ENCODE data around the gene KIAA1549.

KIAA1549 gene

DNA sequence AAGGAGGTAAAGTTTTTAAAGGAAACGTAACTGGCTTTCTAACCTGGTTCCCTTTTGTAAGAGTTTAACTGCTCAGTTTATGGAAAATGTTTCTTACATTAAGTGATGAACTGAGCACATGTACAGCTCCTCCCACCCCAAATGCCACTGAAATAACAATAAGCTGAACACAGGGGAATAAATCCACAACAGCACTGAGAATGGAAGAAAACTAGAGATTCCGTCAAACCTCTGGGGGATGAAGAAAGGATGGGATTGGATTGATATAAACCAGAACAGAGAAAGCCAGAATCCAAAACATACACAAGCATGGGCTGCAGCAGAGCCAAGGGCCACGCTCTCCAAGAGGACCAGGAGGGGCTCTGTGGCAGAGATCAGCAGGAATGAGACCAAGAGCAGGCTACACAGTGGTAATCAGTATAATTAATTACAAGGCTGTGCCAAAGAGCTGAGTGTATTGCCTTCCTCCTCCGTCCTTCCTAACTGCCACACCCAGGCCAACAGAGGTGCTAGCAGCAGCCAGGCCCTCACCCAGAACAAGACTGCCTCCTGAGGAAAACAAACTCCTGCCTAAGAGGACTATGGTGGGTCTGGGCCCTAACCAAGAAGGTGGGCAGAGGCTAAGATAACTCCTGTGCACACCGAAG, 73.9 kb downstream of the KIAA1549 start:
- no peak for DNase-seq (ENCODE audit: low read depth)

DNA sequence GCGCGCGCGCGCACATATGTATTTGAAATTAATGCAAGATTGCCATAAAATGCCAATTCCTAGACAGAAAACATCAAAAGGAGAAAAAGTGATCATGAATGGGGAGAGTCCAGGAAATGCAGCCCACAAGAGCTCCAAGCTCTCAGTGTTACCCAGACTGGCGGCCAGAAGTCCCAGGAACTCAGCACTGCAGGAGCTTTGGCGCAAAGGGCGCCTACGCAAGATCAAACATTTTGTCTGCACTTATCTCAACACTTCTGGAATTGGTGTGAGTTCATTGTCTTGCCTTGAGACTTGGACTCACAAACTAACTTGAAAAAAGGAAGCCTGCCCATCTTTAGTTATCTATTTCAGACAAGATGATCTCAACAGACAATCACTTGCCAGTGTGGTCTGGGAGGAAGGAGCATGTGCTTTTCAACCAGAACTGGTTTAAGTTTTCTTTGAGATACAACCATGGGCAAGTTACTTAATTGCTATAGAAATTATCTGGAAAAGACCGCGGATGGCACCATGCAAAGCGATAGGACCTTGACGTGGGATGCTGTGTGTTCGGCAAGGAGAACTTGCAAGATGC, 77.2 kb downstream of the KIAA1549 start:
- DNase-seq (ENCODE audit: low read depth), result no peak

DNA sequence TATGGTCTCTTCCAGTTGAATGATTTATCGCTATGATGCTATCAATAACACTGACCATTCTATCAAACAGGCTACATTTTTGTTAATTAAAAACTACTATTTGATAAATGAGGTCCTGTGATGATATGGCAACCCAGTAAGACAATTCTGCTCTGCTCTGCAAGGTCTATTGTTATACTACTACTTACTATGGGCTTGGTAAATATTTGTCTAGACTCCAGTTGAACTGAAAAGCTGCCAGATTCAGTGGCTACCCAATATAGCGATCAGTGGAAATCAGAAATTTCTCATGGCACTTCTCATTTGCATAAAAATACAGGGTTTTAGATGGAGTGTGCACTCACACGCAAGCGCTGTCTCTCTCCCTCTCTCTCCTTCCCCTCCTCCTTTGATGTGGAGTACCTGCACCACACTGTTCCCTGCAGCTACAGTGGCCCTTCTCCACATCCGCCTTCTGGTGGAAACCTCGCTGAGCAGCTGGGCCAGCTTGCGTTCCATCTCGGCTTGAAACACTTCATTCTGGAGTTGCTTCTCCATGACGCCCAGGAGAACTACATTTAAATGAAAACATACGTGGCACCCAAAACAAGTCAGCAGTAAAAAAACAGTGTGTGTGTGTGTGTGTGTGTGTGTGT, 77.9 kb downstream of the KIAA1549 start:
- peak; percentile 41 for DNase-seq (ENCODE audit: low read depth)

DNA sequence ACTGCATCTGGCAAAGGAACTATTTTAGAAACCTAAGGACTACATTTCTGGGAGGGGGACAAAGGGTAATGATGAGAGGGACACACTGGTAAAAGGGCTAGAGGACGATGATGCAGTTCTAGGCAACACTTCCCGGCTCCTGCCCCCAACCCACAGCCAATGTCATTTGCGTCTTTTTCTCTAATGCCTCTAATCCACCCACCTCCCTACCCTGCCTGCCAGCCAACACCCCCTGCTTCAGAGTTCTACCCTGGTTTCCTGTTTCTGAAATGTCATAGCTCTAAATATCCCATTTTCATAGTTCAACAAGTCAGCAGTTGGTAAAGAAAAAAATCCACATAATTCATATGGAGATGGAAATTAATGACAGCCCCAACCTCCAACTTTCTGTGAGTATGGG, 79.0 kb downstream of the KIAA1549 start:
- DNase-seq (ENCODE audit: low read depth), result no peak

DNA sequence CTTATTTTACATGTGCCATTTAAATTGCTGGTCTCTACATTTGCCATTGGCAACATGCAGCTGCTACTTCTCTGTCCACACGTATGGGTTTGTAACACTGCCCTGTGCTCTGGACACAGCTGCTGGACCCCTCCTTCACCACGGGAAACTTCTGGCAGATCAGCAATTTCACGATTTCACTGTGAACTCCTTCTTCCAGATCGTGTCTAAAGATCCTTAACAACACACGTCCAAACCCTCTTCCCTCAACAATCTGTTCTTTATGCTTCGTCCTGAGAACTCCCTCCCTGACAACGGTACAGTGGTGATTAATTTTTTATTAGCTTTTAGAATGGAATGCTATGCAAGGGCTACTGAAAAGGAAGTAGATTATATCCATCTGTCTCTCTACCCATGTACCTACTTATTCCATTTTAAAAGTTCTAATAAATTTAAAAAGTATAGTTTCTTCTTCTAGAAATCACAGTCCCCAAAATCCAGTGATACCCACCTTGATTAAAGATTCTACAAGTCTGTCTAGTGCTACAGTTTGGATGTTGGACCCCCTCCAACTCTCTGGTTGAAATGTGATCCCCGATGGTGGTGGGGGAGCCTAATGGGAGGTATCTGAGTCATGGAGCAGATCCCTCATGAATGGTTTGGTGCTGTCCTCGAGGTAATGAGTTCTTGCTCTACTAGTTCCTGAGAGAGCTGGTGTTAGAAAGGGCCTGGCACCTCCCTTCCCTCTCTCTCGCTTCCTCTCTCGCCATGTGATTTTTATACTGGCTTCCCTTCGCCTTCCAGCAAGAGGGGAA, 81.0 kb downstream of the KIAA1549 start:
- DNase-seq (ENCODE audit: low read depth), result no peak

DNA sequence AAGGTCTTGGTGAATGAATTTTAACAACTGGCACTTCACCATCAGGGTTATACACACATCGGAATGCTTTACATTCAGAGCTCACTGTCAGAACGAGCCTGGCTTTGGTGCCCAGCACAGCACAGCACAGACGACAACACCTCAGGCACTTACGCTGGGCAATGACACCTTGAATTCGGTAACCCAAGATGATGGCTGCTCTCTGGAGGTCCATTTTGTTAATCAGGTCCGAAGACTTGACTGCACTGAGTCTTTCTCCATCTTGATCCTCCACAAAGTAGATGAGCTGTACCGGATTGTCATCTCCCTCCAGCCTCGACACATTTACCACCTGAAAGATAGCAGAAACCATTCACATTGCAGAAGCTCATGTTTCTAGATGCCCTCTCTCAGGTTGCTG, 82.4 kb downstream of the KIAA1549 start:
- no peak for DNase-seq (ENCODE audit: low read depth)

DNA sequence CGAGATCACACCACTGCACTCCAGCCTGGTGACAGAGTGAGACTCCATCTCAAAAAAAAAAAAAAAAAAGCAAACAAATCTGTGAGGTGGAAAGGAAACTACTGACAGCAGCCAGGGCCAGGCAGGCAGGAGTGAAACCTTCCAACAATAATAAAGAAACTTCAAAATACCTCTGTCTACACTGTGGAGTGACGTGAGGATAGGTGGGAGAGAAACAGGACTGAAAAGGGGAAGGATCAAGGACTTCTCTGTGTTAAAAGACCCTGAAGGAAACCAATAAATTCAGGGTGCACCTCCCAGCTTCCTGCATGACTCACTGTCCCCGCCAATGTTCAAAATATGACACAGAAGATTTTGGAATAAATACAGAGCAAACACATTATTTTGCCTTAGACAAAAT, 82.9 kb downstream of the KIAA1549 start:
- no peak for DNase-seq (ENCODE audit: low read depth)

DNA sequence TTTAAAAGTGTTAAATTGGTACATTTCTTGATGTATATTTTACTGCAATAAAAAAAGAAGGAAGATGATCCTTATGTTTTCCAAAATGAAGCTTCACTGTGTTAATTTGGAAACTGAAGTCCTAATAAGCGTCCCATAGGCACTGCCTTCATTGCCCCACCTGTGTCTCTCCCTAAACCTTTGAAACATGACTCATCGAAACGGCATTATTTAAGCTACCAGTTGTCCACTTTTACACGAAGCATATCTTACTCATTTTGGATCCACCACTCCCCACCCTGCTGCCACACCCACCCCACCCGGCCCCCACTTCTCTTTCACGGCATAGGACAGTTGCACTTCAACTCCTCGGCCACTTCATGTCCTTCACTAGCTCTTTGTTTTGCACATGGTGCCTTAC, 85.5 kb downstream of the KIAA1549 start:
- DNase-seq (ENCODE audit: low read depth), result no peak

DNA sequence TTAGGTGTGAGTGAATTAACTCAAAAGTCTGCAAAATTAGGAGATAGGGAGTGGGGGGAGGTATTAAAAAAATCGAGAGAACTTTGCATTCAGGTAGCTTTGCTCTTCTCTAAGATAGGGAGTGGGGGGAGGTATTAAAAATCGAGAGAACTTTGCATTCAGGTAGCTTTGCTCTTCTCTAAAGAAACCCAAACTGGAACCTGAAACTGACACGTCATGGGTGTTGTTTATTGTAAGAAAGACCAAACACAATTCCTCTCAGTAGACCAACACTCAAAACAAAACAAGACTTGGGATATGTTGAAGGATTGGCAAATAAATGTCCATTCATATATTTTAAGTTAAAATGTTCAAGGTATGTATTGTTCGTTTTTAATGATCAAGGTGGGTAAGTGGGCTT, 87.9 kb downstream of the KIAA1549 start:
- DNase-seq (ENCODE audit: low read depth), result no peak

DNA sequence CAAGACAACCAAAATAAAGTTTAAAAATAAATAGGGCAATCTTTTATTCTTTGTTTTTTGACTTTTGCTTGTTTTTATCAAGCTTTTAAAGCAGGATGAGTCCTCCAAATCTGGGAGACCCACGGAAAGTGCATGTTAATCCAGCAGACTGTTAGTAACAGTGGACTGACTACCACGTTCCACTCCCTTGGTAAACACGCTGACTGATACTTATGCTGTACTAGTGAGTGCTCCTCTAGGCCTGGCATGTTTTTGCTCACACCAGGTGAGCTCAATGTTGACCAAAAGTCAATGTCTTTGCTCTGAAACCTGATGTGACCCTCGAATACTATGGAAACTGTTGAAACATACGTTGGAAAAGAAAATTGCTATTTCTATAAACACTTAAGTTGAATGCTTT, 88.4 kb downstream of the KIAA1549 start:
- no peak for DNase-seq (ENCODE audit: low read depth)

DNA sequence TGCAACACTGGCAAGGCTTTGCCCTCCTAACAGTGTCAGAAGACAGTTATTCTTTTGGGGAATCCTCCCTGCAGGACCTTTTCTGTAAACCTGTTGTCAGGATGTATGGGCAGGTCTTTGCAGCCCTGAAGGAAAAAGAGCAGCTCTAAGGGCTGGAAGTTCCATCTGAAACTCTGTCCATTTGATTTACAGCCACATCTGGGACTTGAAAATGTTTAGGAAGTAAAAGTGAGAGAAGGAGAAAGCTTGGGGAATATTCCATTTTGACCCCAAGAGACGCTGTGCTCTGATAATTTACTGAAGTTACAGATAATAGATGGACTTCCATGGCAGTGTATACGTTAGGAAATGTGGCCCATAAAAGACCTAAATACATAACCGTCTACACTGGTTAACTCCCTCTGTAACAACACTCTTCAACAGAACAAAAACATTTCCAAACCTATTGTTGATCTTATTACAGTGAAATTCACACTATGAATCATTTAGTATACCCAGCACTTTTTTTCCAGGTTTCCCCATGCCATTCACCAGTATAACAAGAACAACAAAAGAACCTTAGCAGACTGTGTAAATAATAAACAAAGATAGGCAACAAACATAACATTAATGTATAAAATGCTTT, 89.1 kb downstream of the KIAA1549 start:
- no peak for DNase-seq (ENCODE audit: low read depth)

DNA sequence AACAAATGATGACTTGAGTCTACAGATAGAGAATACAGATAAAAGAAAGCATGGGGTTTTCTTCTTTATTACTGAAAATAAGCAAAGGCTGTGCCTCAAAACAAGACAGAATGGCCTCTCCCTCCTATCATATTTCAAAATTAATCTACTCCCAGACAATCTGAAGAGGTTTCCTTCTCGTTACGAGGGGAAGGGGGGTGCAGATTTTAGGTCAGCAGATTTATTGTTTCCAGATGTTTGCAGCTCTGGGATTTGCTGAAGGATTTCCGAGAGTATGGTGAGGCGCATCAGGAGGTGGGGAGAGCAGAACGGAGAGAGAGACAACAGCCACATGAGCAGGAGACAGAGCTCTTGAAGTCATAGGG, 89.8 kb downstream of the KIAA1549 start:
- no peak for DNase-seq (ENCODE audit: low read depth)

DNA sequence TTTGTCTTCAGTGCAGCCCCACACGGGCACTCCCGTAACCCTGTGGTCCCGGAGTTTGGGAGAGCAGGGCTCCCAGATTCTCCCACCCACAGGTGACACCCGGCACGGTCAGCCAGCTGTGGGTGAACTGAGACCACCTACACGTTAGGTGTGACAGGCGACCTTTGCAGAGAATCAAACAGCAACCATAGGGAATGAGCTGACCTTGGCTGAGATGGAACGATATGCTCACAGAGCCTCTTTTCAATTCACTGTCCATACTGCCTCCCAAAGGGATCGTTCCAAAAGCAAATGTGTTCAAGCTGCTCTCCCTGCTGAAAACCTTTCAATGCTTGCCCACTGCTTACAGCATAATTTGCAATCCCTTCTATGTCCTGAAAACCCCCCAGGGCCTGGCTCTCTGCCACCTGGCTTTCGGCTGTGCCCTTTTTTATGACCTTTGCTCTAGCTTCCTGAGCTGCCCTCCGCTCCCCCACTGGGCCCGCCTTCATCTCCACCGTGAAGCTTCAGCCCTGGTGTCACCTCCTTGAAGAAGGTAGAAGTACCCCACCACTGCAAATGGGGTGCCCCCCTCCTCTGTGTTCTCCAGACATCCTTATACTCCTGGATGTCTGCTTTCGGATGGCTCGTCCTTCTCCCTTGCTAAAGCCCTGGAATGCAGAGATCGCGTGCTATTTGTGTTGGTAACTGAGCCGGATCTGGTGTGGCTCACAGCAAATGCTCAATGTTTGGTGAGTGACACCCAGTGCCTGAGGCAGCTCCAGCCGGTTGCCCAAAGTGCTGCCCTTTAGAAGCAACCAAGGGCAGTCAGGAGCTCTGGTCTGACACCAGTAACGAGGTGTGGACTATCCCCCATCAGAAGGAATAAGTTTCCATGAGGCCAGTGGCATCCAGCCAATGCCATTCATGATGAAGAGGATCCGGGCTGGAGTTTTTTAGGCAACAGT, 90.4 kb downstream of the KIAA1549 start:
- DNase-seq (ENCODE audit: low read depth), result no peak

DNA sequence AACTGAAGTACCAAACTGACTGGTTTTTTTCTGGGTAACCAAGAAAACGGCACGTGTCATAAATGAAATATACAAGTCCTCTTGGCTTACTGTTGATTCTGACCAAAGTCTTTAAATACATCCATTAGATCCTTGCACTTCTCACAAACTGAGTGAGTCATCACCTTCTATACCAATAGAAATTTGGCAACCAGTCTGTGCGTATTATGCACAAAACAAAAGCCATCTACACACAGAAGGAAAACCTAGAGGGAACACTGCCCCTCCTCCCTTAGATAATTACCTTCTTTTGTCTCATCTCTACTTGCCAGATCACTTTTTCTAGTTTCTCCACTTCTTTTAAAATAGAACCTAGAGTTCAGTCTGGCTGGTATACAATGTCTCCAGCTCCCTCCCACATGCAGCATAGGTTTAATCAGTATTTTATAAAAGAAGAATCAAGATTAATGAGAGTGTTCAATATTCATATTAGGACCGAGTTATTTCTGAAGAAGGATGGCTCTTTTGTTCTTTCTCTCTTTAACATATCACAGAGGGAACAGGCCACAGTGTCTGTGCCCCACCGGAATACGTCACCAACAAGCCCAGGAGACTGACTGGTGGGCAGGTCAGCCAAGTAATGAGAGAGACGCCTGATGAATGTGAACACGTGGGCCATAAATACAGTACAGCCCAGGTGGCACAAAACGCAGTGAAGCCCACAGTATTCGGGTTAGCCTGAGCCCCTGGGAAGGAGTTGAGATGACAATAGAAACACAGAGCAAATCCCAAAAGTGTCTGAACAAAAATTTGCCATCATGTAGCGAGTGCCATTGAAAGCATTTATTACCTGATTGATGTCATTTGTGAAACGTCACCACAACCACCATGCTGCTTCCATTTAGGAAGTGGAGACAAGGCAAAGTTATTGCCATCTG, 91.3 kb downstream of the KIAA1549 start:
- DNase-seq (ENCODE audit: low read depth), result no peak

DNA sequence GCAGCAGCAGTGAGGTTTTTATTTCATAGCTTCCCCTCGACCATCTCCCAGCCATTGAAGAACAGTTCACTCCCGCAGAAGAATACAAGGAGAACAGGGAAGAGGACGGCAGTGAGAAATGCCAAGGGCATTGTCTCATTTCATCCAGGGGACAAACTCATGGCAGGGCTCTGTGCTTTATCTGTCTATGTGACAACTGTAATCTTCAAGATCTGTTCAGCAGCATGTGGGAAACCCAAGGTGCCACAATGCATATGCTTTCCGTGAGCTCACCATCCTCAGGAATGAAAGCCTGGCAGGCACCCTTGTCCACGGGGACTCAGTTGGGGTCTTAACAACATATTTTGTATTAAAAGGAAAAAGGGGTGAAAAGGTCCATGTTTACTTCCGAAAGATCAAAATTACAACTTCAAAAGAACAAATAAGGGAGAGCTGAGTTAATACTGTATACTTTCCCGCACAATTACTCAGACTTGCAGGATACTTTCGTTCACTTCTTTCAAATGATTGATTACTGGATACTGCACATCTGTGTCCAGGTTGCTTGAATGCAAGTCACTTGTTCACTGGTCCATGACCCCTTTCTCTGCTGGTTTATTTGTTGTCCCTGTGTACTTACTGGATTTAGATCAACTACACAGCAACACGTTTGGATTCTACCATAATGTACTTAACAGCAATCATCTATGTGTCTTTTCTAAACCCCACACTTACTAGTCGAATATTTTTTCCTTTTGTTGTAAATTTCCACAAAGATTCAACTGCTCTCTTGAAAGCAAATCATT, 93.1 kb downstream of the KIAA1549 start:
- no peak for DNase-seq (ENCODE audit: low read depth)

DNA sequence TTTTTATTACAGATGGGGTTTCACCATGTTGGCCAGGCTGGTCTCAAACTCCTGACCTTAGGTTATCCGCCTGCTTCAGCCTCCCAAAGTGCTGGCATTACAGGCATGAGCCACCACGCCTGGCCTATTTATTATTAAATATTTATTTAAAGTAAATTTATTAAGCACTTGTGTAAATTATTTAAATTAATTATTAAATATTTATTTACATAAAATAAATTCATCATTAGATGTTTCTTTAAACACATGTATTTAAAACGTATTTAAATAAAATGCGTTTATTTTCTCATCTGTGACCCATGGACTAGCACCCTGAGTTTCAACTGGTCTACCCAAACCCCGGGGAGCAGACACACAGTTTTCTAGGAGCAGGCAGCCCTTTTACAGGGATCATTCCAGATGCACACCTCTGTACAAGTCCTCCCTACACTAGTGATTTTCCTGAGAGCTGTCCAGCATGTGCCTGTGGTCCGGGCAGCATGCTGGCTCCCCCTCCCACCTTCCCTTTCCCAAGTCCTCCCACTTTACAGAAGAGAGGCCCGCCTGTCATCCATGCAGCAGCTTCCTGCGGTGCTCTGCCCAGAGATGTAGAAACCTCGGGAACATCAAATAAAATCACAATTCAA, 94.0 kb downstream of the KIAA1549 start:
- no peak for DNase-seq (ENCODE audit: low read depth)

DNA sequence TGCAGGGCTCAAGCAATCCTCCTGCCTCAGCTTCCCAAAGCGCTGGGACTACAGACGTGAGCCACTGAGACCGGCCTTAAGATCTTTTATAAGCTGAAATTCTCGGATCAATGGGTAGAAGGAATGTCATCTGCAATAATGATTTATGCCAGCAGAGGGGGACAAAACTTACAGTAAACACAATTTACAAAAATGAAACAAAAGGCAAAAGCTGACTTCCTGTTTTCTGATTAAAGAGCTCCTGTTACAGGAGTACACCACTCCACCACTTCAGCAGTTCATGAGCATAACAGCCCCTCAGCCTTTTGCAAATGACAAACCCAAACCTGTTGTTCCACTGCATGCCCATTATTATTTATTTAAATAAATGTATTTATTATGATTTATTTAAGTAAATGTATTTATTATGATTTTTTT, 94.7 kb downstream of the KIAA1549 start:
- DNase-seq (ENCODE audit: low read depth), result peak; percentile 10

DNA sequence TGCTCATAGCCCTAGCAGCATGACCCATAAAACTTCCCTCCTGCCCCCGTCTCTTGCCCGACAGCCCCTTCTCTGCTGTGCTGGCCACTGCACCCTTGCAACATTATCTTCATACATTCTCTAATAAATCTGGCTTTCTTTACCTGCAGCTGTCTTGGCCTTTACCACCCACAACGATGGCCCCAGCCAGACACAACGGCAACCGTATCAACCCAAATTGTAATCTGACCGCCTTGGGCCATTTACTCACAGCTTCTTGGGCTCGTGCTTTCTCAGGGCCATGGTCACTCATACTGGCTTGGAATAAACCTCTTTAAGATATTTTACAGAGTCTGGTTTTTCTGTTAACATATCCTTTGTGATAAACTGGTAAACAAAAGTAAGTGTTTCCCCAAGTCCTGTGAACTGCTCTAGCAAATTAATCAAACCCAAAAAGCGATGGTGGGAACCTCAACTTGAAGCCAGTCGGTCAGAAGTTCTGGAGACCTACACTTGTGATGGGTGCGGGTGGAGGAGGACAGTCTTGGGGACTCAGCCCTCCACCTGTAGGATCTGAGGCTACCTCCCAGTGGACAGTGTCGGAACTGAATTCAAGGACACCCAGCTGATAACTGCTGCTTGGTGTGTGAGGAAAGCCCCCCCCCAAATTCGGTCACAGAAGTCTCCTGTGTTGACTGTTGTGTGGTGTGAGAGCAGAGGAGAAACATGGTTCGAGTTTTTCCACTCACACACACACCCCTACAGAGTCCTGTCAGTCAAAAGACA, 95.6 kb downstream of the KIAA1549 start:
- no peak for DNase-seq (ENCODE audit: low read depth)

All from stimulated activated CD8-positive, alpha-beta memory T cell treated with anti-CD3 and anti-CD28 coated beads, Interleukin-15, amount 100 ng/mL, for 1 hour (primary cell).